CD14-positive monocyte (primary cell): ENCODE data around the gene ACP3. TPM values are rescaled to one million over a fixed set of nuclear protein-coding genes. Genes with fewer than 3 reads are reported as not detected.

Source experiments
- DNase-seq, 3 donors: peaks; one replicate each; pipeline ENCODE4 v3.0.0-alpha.2; 2011 to 2022
- H2AFZ ChIP-seq: 2 replicates; pipeline ENCODE4 v1.6.0; 2012; ENCODE audit warnings: mild to moderate bottlenecking, low read depth, low read length, inconsistent platforms; ENCODE audit not compliant: insufficient read depth, poor library complexity, severe bottlenecking
- H3K27ac ChIP-seq, 2 donors: 1 replicate in 1 of 2; 2 replicates in 1 of 2; pipeline ENCODE4 v1.5.1; 2012 to 2013; ENCODE audit warnings: low read length in 2 of 2, control low read depth in 1 of 2, inconsistent platforms in 1 of 2, low read depth in 1 of 2, mild to moderate bottlenecking in 1 of 2
- H3K27me3 ChIP-seq, 2 donors: one replicate each; pipeline versions ENCODE4 v1.6.0 to v1.6.1; 2011 to 2013; ENCODE audit warnings: low read length in 2 of 2; ENCODE audit not compliant: control insufficient read depth in 2 of 2, insufficient read depth in 2 of 2
- H3K36me3 ChIP-seq, 2 donors: replicated peaks in 1 of 2; 1 replicate in 1 of 2; 2 replicates in 1 of 2; pipeline versions ENCODE4 v1.5.1 to v1.6.1; 2012 to 2013; ENCODE audit warnings: low read length in 2 of 2, control low read depth in 1 of 2, inconsistent platforms in 1 of 2, mild to moderate bottlenecking in 1 of 2; ENCODE audit not compliant: insufficient read depth in 2 of 2, control insufficient read depth in 1 of 2
- H3K4me1 ChIP-seq, 2 donors: 1 replicate in 1 of 2; 2 replicates in 1 of 2; pipeline versions ENCODE4 v1.5.1 to v1.6.1; 2012 to 2013; ENCODE audit warnings: low read length in 2 of 2, control low read depth in 1 of 2, inconsistent platforms in 1 of 2, mild to moderate bottlenecking in 1 of 2, moderate library complexity in 1 of 2; ENCODE audit not compliant: insufficient read depth in 2 of 2, control insufficient read depth in 1 of 2
- H3K4me2 ChIP-seq: replicated peaks from 2 replicates; pipeline ENCODE3; 2012; ENCODE audit warnings: low read length, moderate library complexity, mild to moderate bottlenecking; ENCODE audit not compliant: poor library complexity, severe bottlenecking; ENCODE audit errors: extremely low read depth
- H3K4me3 ChIP-seq, 3 experiments: fragments of 200-600 bp in 1 of 3; sonication (generic) in 1 of 3; replicated peaks in 1 of 3; 1 replicate in 2 of 3; 2 replicates in 1 of 3; pipeline ENCODE4 v1.5.1; 2011 to 2013; ENCODE audit warnings: low read length in 3 of 3, mild to moderate bottlenecking in 3 of 3, control low read depth in 2 of 3, low read depth in 2 of 3, inconsistent platforms in 1 of 3, moderate library complexity in 1 of 3
- H3K79me2 ChIP-seq: 2 replicates; pipeline ENCODE4 v1.6.0; 2012; ENCODE audit warnings: mild to moderate bottlenecking, control low read depth, inconsistent platforms, low read length, moderate library complexity; ENCODE audit not compliant: insufficient read depth
- H3K9ac ChIP-seq: 2 replicates; pipeline ENCODE4 v1.6.0; 2017; ENCODE audit warnings: low read length, mild to moderate bottlenecking; ENCODE audit not compliant: insufficient read depth, poor library complexity, severe bottlenecking
- H3K9me3 ChIP-seq, 2 donors: replicated peaks in 1 of 2; 1 replicate in 1 of 2; 2 replicates in 1 of 2; pipeline versions ENCODE4 v1.5.1 to v1.6.1; 2012 to 2013; ENCODE audit warnings: low read length in 2 of 2, control low read depth in 1 of 2; ENCODE audit not compliant: control insufficient read depth in 1 of 2, insufficient read depth in 1 of 2
- H4K20me1 ChIP-seq: 2 replicates; pipeline ENCODE4 v1.6.0; 2012; ENCODE audit warnings: mild to moderate bottlenecking, low read length, control low read depth, moderate library complexity; ENCODE audit not compliant: insufficient read depth
- H3K27ac Mint-ChIP-seq, 7 donors: one replicate each; pipeline ENCODE4 v1.8.0; 2020; ENCODE audit warnings: mild to moderate bottlenecking in 7 of 7, mixed read lengths in 7 of 7, moderate library complexity in 6 of 7, inconsistent platforms in 2 of 7
- H3K27me3 Mint-ChIP-seq, 3 donors: one replicate each; pipeline ENCODE4 v1.8.0; 2021 to 2022; ENCODE audit warnings: low read depth in 3 of 3, mild to moderate bottlenecking in 3 of 3, mixed read lengths in 3 of 3, moderate library complexity in 3 of 3, inconsistent platforms in 1 of 3
- H3K36me3 Mint-ChIP-seq, 2 donors: one replicate each; pipeline ENCODE4 v1.8.0; 2020; ENCODE audit warnings: mixed read lengths in 2 of 2, inconsistent platforms in 1 of 2, mild to moderate bottlenecking in 1 of 2
- H3K4me1 Mint-ChIP-seq: one replicate; pipeline ENCODE4 v1.8.0; 2020; ENCODE audit warnings: mild to moderate bottlenecking, mixed read lengths
- H3K4me3 Mint-ChIP-seq, 2 donors: one replicate each; pipeline ENCODE4 v1.8.0; 2020; ENCODE audit warnings: mild to moderate bottlenecking in 2 of 2, mixed read lengths in 2 of 2, moderate library complexity in 1 of 2
- H3K9me3 Mint-ChIP-seq, 7 donors: one replicate each; pipeline ENCODE4 v1.8.0; 2020 to 2022; ENCODE audit warnings: mixed read lengths in 7 of 7, mild to moderate bottlenecking in 6 of 7, moderate library complexity in 6 of 7, inconsistent platforms in 2 of 7
- CTCF ChIP-seq: fragments of 200-600 bp; IDR thresholded peaks from one replicate; pipeline ENCODE4 v1.8.0; 2022; ENCODE audit warnings: antibody characterized with exemption, mild to moderate bottlenecking
- WGBS: methylation state at CpG from one replicate; pipeline ENCODE4 v1.1.5; 2013; ENCODE audit warnings: missing lambda C conversion rate; ENCODE audit not compliant: insufficient coverage; 5-methylcytosine and 5-hydroxymethylcytosine counted together
- intact Hi-C, 2 donors: fragments of 100-400 bp; cut with micrococcal nuclease; formaldehyde crosslinking; loops; one replicate each; pipeline versions ENCODE4 v1.15.0 to v1.15.1; 2023
- polyA plus RNA-seq, 3 donors: library from polyadenylated mRNA; depleted of rRNA in 1 of 3; unstranded in 2 of 3; stranded (reverse) in 1 of 3; fragments of 300-500 nt in 2 of 3; fragments of >200 nt in 1 of 3; fragmentation: Illumina TruSeq in 2 of 3; gene quantifications; 1 replicate in 2 of 3; 2 replicates in 1 of 3; pipeline ENCODE4 v1.2.3, GENCODE V29; 2012 to 2021

ACP3 gene
- polyA plus RNA-seq, 3 donors = 33.9 to 55.6 (median 44.0) TPM

GRCh38 chr3:132380920-132381319, 63.7 kb downstream of the ACP3 start:
- Mint-ChIP-seq H3K27ac (no peak overlapping the region), H3K4me1 (no peaks in the 10 kb centered on the region), H3K36me3 (peaks cover 35 to 37% of the 10 kb centered on the region in 2 donors), H3K4me3 (no peak overlapping the region), H3K9me3 (peaks cover 0 to 9% (median 2%) of the 10 kb centered on the region in 7 donors), H3K27me3 (peaks cover 0 to 1% (median 0%) of the 10 kb centered on the region in 3 donors)
- Histone ChIP-seq H3K9me3 (peaks cover 0 to 11% of the 10 kb centered on the region in 2 donors), H3K4me2 (no peak overlapping the region), H3K79me2 (no peaks in the 10 kb centered on the region), H3K36me3 (peaks cover 6 to 40% of the 10 kb centered on the region in 2 donors), H3K27ac (no peak overlapping the region), H4K20me1 (peaks cover 15% of the 10 kb centered on the region), H3K27me3 (no peaks in the 10 kb centered on the region), H3K4me3 (no peak overlapping the region), H3K9ac (no peak overlapping the region), H2AFZ (no peak overlapping the region), H3K4me1 (no peaks in the 10 kb centered on the region)
- DNase-seq = no peak
- TF ChIP-seq CTCF = no peak
- WGBS = no CpG with 5 or more reads among the region's 1 CpG
- intact Hi-C loops = no loop called here

GRCh38 chr3:132381348-132381944, 64.2 kb downstream of the ACP3 start:
- Histone ChIP-seq H2AFZ (no peak overlapping the region), H3K9me3 (peaks cover 0 to 11% of the 10 kb centered on the region in 2 donors), H3K27me3 (no peaks in the 10 kb centered on the region), H3K4me1 (no peaks in the 10 kb centered on the region), H3K79me2 (no peaks in the 10 kb centered on the region), H3K36me3 (peaks cover 6 to 40% of the 10 kb centered on the region in 2 donors), H3K9ac (no peak overlapping the region), H3K27ac (no peak overlapping the region), H4K20me1 (peaks cover 15% of the 10 kb centered on the region), H3K4me3 (no peak overlapping the region), H3K4me2 (no peak overlapping the region)
- peaks cover 0 to 1% (median 0%) of the 10 kb centered on the region in 3 donors for H3K27me3 Mint-ChIP-seq
- WGBS = 90% methylated on average over 12 of the region's 14 CpGs
- H3K4me1 Mint-ChIP-seq = peaks cover 3% of the 10 kb centered on the region
- no peak for DNase-seq
- no peak overlapping the region for H3K4me3 Mint-ChIP-seq
- H3K9me3 Mint-ChIP-seq = peaks cover 0 to 9% (median 2%) of the 10 kb centered on the region in 7 donors
- TF ChIP-seq CTCF = no peak
- H3K27ac Mint-ChIP-seq = peak overlapping the region in 2 of 7 donors; percentile 4 to 20
- peaks cover 34 to 35% of the 10 kb centered on the region in 2 donors for H3K36me3 Mint-ChIP-seq
- intact Hi-C loops = no loop called here
